Mesothelial cell of epicardium (in vitro differentiated cells): ENCODE measurements around the gene CTU1. TPM values are rescaled to one million over a fixed set of nuclear protein-coding genes. Genes with fewer than 3 reads are reported as not detected.
A peak's percentile ranks its signal among the peaks of the same experiment; 100 is the strongest.

Source experiments
- DNase-seq, 2 experiments: peaks; one replicate each; pipeline ENCODE4 v3.0.0; 2021; ENCODE audit warnings: low spot score in 2 of 2; ENCODE audit not compliant: unreplicated experiment in 2 of 2
- H3K27ac Mint-ChIP-seq: 2 replicates; pipeline ENCODE4 v1.8.0; 2021; ENCODE audit warnings: mixed read lengths
- H3K27me3 Mint-ChIP-seq: 2 replicates; pipeline ENCODE4 v1.8.0; 2021; ENCODE audit warnings: low read depth, mixed read lengths
- H3K36me3 Mint-ChIP-seq: 2 replicates; pipeline ENCODE4 v1.8.0; 2021; ENCODE audit warnings: mixed read lengths
- H3K4me1 Mint-ChIP-seq: 2 replicates; pipeline ENCODE4 v1.8.0; 2021; ENCODE audit warnings: mixed read lengths
- H3K4me3 Mint-ChIP-seq: 2 replicates; pipeline ENCODE4 v1.8.0; 2021; ENCODE audit warnings: mild to moderate bottlenecking, moderate library complexity, mixed read lengths
- H3K9me3 Mint-ChIP-seq: 2 replicates; pipeline ENCODE4 v1.8.0; 2021; ENCODE audit warnings: mixed read lengths
- total RNA-seq: library from RNA; stranded (reverse); gene quantifications from 3 replicates; pipeline ENCODE4 v1.2.1, GENCODE V29; 2021
- TF ChIP-seq, protein P1 (sequence below): fragments of 200-600 bp; sonication (generic); IDR thresholded peaks from one replicate; pipeline ENCODE4 v1.5.0; 2021; ENCODE audit warnings: antibody characterized with exemption; ENCODE audit not compliant: unreplicated experiment

CTU1 gene
- 7.5 to 7.9 TPM (median 7.7 TPM) in 3 replicates for total RNA-seq

GRCh38 chr19:51108066-51108804, at the start of gene CTU1:
TSS of gene CTU1 (minus strand) at chr19:51108409. CDS start at chr19:51104569, 3,840 bp downstream.
- peak; percentile 95 to 98 for DNase-seq
- Mint-ChIP-seq H3K27ac (peak within 1 kb of the TSS; percentile 94), H3K4me1 (peaks cover 15% of the 10 kb centered on the region), H3K4me3 (peak within 1 kb of the TSS; percentile 89), H3K36me3 (peaks cover 6% of the 10 kb centered on the region), H3K9me3 (no peaks in the 10 kb centered on the region), H3K27me3 (peaks cover 6% of the 10 kb centered on the region)
- TF ChIP-seq, protein P1, sequence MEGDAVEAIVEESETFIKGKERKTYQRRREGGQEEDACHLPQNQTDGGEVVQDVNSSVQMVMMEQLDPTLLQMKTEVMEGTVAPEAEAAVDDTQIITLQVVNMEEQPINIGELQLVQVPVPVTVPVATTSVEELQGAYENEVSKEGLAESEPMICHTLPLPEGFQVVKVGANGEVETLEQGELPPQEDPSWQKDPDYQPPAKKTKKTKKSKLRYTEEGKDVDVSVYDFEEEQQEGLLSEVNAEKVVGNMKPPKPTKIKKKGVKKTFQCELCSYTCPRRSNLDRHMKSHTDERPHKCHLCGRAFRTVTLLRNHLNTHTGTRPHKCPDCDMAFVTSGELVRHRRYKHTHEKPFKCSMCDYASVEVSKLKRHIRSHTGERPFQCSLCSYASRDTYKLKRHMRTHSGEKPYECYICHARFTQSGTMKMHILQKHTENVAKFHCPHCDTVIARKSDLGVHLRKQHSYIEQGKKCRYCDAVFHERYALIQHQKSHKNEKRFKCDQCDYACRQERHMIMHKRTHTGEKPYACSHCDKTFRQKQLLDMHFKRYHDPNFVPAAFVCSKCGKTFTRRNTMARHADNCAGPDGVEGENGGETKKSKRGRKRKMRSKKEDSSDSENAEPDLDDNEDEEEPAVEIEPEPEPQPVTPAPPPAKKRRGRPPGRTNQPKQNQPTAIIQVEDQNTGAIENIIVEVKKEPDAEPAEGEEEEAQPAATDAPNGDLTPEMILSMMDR = no peak

DNA sequence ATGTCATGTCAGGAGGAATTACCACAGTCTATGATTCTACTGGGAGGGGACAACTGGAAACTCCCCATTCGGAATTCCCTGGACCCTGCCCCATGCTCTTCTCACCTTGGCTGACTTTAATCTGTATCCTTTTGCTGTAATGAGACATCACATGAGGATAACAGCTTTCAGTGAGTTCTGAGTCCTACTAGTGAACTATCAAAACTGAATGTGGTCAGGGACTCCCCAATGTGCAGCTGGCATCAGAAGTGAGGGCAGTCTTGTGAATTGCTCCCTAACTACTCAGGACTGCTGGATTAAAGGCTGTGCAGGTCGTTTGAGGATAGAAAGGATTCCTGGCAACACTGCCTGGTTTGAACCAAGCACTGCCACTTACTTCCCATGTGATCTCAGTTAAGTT, 49.1 kb upstream of the CTU1 start:
- Mint-ChIP-seq H3K4me3 (no peak overlapping the region), H3K9me3 (no peaks in the 10 kb centered on the region), H3K27ac (peak overlapping the region; percentile 9), H3K4me1 (peaks cover 23% of the 10 kb centered on the region), H3K36me3 (no peaks in the 10 kb centered on the region), H3K27me3 (peaks cover 2% of the 10 kb centered on the region)
- DNase-seq = peak in 1 of 2 experiments; percentile 24
- TF ChIP-seq, protein P1 = no peak

- Mint-ChIP-seq H3K4me3 (no peak overlapping the region), H3K36me3 (no peaks in the 10 kb centered on the region), H3K4me1 (peaks cover 23% of the 10 kb centered on the region), H3K27ac (peak overlapping the region; percentile 74), H3K27me3 (peaks cover 2% of the 10 kb centered on the region), H3K9me3 (no peaks in the 10 kb centered on the region)
- TF ChIP-seq, protein P1 = no peak
- peak in 1 of 2 experiments; percentile 35 for DNase-seq
These were observed 48.5 kb upstream of the CTU1 start for GRCh38 chr19:51156710-51157109.

DNA sequence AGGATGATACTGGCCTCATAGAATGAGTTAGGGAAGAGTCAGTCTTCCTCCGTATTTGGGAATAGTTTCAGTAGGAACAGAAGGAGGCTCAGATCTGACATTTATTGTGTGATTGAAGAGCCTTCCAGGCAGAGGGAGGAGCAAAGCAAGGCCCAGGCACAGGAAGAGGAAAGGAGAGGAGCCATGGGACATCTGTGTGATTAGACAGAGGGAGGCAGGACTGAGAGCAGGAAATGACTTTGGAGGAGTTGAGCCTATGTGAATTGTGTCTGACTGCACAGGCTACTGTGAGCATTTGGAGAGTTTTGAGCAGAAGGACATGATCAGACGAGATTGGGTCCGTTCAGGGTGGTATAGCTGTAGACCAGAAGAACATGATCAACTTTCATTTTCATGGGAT, 42.4 kb upstream of the CTU1 start:
- Mint-ChIP-seq H3K4me3 (no peak overlapping the region), H3K9me3 (peaks cover 18% of the 10 kb centered on the region), H3K27me3 (peaks cover 7% of the 10 kb centered on the region), H3K4me1 (peaks cover 3% of the 10 kb centered on the region), H3K27ac (no peak overlapping the region), H3K36me3 (no peaks in the 10 kb centered on the region)
- no peak for DNase-seq
- TF ChIP-seq, protein P1 = no peak

DNA sequence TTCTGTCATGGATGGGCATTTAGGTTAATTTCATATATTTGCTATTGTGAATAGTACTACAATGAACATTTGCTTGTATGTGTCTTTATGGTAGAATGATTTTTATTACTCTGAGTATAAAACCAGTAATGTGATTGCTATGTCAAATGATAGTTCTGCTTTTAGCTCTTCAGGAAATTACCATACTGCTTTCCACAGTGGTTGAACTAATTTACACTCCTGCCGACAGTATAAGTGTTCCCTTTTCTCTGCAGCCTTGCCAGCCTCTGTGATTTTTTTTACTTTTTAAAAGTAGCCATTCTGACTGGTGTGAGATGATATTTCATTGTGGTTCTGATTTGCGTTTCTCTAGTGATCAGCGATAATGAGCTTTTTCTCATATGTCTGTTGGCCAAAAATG, 40.4 kb upstream of the CTU1 start:
- Mint-ChIP-seq H3K36me3 (no peaks in the 10 kb centered on the region), H3K27ac (no peak overlapping the region), H3K27me3 (peaks cover 12% of the 10 kb centered on the region), H3K9me3 (peaks cover 18% of the 10 kb centered on the region), H3K4me1 (no peaks in the 10 kb centered on the region), H3K4me3 (no peak overlapping the region)
- no peak for DNase-seq
- TF ChIP-seq, protein P1 = no peak
